ENCODE measurements around the gene NCKAP5. TPM values are rescaled to one million over a fixed set of nuclear protein-coding genes. Genes with fewer than 3 reads are reported as not detected.

Gene NCKAP5
- total RNA-seq, 1 donor from 2014 or later = 7.7 TPM

DNA sequence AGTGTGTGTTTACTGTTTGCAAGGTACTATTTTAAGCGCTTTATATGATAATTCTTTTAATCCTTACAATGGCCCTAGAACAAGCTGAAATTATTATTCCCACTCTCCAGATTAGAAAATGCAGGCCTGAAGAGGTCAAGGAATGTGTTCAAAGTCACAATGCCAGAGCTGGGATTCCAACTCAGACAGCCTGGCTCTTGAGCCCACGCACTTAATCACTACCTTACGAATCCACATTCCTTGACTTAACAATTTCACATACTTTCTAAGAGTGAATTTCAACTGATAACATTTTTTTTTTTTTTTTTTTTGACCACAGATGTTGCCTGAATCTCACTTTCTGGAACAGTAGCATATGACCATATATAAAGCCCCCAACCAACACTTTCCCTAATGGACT is 400.3 kb downstream of the NCKAP5 start:
- Mint-ChIP-seq H3K9me3 (no peaks in the 10 kb centered on the region), H3K27ac (no peak overlapping the region), H3K27me3 (peaks cover 6% of the 10 kb centered on the region), H3K4me3 (no peak overlapping the region), H3K36me3 (no peaks in the 10 kb centered on the region), H3K4me1 (ENCODE audit: unreplicated experiment) (peaks cover 15% of the 10 kb centered on the region)
- DNase-seq (ENCODE audit: extremely low spot score, unreplicated experiment) = no peak
- TF ChIP-seq, protein P1, sequence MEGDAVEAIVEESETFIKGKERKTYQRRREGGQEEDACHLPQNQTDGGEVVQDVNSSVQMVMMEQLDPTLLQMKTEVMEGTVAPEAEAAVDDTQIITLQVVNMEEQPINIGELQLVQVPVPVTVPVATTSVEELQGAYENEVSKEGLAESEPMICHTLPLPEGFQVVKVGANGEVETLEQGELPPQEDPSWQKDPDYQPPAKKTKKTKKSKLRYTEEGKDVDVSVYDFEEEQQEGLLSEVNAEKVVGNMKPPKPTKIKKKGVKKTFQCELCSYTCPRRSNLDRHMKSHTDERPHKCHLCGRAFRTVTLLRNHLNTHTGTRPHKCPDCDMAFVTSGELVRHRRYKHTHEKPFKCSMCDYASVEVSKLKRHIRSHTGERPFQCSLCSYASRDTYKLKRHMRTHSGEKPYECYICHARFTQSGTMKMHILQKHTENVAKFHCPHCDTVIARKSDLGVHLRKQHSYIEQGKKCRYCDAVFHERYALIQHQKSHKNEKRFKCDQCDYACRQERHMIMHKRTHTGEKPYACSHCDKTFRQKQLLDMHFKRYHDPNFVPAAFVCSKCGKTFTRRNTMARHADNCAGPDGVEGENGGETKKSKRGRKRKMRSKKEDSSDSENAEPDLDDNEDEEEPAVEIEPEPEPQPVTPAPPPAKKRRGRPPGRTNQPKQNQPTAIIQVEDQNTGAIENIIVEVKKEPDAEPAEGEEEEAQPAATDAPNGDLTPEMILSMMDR (conservative IDR thresholded peaks at IDR 0.05) = no peak

DNA sequence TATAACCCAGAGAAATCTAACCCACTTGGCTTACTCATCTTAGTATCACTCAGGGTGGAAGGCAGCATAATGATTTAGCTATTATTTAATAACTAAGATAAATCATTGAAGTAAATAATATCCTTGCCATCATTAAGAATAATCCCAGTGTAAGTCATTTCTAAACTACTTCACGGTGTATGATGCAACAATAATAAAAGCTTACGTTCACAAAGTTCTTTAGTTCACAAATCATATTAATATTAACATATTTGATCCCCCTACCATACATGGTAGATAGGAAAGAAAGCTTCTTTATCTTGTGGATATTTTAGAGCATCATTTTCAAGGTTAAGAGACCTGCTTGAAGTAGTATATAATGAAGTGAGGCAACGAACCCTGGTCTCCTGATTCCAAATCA is 401.0 kb downstream of the NCKAP5 start:
- TF ChIP-seq, protein P1 (conservative IDR thresholded peaks at IDR 0.05) = no peak
- no peak overlapping the region for H3K4me3 Mint-ChIP-seq
- no peaks in the 10 kb centered on the region for H3K9me3 Mint-ChIP-seq
- no peak overlapping the region for H3K27ac Mint-ChIP-seq
- no peaks in the 10 kb centered on the region for H3K36me3 Mint-ChIP-seq
- peaks cover 15% of the 10 kb centered on the region for H3K4me1 Mint-ChIP-seq (ENCODE audit: unreplicated experiment)
- peaks cover 6% of the 10 kb centered on the region for H3K27me3 Mint-ChIP-seq
- no peak for DNase-seq (ENCODE audit: extremely low spot score, unreplicated experiment)

GRCh38 chr2:133166031-133166430 is 402.2 kb downstream of the NCKAP5 start:
- TF ChIP-seq, protein P1 (conservative IDR thresholded peaks at IDR 0.05) = no peak
- DNase-seq (ENCODE audit: extremely low spot score, unreplicated experiment) = no peak

DNA sequence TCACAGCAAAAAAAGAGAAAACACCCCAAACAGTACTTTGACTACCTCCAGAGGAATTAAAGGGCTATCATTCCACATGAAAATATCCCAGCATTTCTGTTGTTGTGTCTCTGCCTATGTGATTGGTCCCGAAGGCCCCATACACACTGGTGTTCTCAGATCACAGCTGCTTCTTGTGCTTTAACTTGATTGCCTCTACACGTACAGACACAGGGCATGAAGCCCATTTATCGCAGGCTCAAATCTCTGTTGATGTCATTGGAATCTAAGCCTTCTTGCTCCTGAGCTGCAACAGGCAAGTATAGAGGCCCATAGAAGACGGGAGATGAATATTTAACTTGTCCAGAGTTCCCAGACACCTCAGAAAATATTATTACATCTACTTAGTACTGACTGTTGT is 405.2 kb downstream of the NCKAP5 start:
- Mint-ChIP-seq H3K4me1 (ENCODE audit: unreplicated experiment) (no peaks in the 10 kb centered on the region), H3K9me3 (no peaks in the 10 kb centered on the region), H3K27ac (no peak overlapping the region), H3K4me3 (no peak overlapping the region), H3K36me3 (no peaks in the 10 kb centered on the region), H3K27me3 (no peaks in the 10 kb centered on the region)
- DNase-seq (ENCODE audit: extremely low spot score, unreplicated experiment) = no peak
- TF ChIP-seq, protein P1 (conservative IDR thresholded peaks at IDR 0.05) = no peak

More at GRCh38 chr2:133166031-133166430, 402.2 kb downstream of the NCKAP5 start:
- H3K36me3 Mint-ChIP-seq = no peaks in the 10 kb centered on the region
- peaks cover 6% of the 10 kb centered on the region for H3K27me3 Mint-ChIP-seq
- H3K4me1 Mint-ChIP-seq (ENCODE audit: unreplicated experiment) = peaks cover 10% of the 10 kb centered on the region
- no peak overlapping the region for H3K27ac Mint-ChIP-seq
- no peaks in the 10 kb centered on the region for H3K9me3 Mint-ChIP-seq
- no peak overlapping the region for H3K4me3 Mint-ChIP-seq

DNA sequence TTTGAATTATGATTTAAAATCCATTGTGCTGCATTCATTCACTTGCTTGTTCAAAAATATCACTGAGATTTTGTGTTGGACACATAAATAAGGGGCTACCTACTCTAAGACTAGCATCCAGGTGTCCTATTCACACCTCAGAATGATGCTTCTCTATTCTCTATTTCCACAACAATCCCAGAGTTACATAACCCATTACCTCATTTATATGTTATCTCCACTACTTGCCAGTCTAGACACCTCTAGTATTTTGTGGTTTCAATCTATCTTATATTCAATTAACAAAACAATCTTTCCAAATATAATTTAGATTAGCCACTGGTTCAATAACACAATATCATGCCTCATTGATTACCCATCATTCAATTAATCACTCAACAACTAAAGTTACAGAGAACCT is 409.8 kb downstream of the NCKAP5 start:
- Mint-ChIP-seq H3K36me3 (no peaks in the 10 kb centered on the region), H3K27ac (no peak overlapping the region), H3K4me3 (no peak overlapping the region), H3K4me1 (ENCODE audit: unreplicated experiment) (no peaks in the 10 kb centered on the region), H3K27me3 (no peaks in the 10 kb centered on the region), H3K9me3 (no peaks in the 10 kb centered on the region)
- no peak for DNase-seq (ENCODE audit: extremely low spot score, unreplicated experiment)
- TF ChIP-seq, protein P1 (conservative IDR thresholded peaks at IDR 0.05) = no peak

- H3K4me1 Mint-ChIP-seq (ENCODE audit: unreplicated experiment) = no peaks in the 10 kb centered on the region
- no peak for DNase-seq (ENCODE audit: extremely low spot score, unreplicated experiment)
Observed at GRCh38 chr2:133158024-133158423, 410.2 kb downstream of the NCKAP5 start.

More at GRCh38 chr2:133158024-133158423, 410.2 kb downstream of the NCKAP5 start:
- Mint-ChIP-seq H3K27ac (no peak overlapping the region), H3K9me3 (no peaks in the 10 kb centered on the region), H3K36me3 (no peaks in the 10 kb centered on the region), H3K4me3 (no peak overlapping the region), H3K27me3 (no peaks in the 10 kb centered on the region)
- TF ChIP-seq, protein P1 (conservative IDR thresholded peaks at IDR 0.05) = no peak
